Uterus (tissue), 2 donors: ENCODE measurements around the gene TMLHE.

ENCODE experiments used
- POLR2A ChIP-seq, 2 donors: fragments of 450-650 bp; IDR thresholded peaks; one replicate each; pipeline ENCODE4 v1.6.1; 2016; ENCODE audit warnings: antibody characterized with exemption in 2 of 2, mild to moderate bottlenecking in 1 of 2, moderate library complexity in 1 of 2
- TF ChIP-seq, protein P1 (sequence below), 4 experiments: fragments of 200-600 bp in 2 of 4; fragments of 450-650 bp in 2 of 4; sonication (generic) in 2 of 4; IDR thresholded peaks; one replicate each; pipeline ENCODE4 v1.5.1; 2016 to 2019; ENCODE audit warnings: antibody characterized with exemption in 4 of 4, mild to moderate bottlenecking in 2 of 4, moderate library complexity in 1 of 4

DNA sequence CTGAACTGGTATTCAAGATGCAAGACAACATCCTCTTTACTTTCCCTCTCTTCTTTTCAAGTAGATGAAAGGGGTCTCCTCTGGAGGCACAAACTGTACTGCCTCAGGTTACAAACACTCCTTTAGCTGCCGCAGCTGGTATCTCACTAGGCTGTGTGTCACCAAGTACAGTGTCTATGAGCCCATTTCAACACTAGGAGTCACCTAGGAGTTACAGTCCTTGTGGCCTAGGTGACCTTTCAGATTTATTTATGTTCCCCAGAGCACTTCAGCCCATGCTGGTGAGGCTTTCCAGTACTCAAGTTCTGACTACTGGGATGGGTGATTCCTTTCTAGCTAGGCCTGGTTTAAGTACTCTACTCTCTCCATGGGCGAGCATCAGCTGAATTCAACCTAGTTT is 32.4 kb upstream of the TMLHE start:
- TF ChIP-seq, protein P1, sequence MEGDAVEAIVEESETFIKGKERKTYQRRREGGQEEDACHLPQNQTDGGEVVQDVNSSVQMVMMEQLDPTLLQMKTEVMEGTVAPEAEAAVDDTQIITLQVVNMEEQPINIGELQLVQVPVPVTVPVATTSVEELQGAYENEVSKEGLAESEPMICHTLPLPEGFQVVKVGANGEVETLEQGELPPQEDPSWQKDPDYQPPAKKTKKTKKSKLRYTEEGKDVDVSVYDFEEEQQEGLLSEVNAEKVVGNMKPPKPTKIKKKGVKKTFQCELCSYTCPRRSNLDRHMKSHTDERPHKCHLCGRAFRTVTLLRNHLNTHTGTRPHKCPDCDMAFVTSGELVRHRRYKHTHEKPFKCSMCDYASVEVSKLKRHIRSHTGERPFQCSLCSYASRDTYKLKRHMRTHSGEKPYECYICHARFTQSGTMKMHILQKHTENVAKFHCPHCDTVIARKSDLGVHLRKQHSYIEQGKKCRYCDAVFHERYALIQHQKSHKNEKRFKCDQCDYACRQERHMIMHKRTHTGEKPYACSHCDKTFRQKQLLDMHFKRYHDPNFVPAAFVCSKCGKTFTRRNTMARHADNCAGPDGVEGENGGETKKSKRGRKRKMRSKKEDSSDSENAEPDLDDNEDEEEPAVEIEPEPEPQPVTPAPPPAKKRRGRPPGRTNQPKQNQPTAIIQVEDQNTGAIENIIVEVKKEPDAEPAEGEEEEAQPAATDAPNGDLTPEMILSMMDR (IDR thresholded peaks at IDR 0.05) = no peak
- TF ChIP-seq POLR2A (IDR thresholded peaks at IDR 0.05) = no peak
